K562 (cell line): ENCODE data around the gene PLXNA3.

Experiments
- ATF2 ChIP-seq: sonication (generic); formaldehyde crosslinking; IDR thresholded peaks from 2 replicates; pipeline ENCODE4 v1.8.1; 2022; ENCODE audit warnings: missing genetic modification reagents
- CBX3 ChIP-seq, 2 experiments: IDR thresholded peaks; 1 replicate in 1 of 2; 2 replicates in 1 of 2; pipeline ENCODE4 v1.6.1; 2012; ENCODE audit warnings: inconsistent platforms in 2 of 2, low read length in 2 of 2, borderline replicate concordance in 1 of 2, control low read depth in 1 of 2
- CREB1 ChIP-seq, 2 experiments: sonication (generic) in 1 of 2; formaldehyde crosslinking in 1 of 2; IDR thresholded peaks; 2 replicates each; pipeline versions ENCODE4 v1.6.1 to v1.8.0; 2012 to 2022; ENCODE audit warnings: inconsistent platforms in 1 of 2, mild to moderate bottlenecking in 1 of 2, missing genetic modification reagents in 1 of 2, moderate library complexity in 1 of 2
- CTCF ChIP-seq, 3 experiments: IDR thresholded peaks in 2 of 3; conservative IDR thresholded peaks in 1 of 3; 2 replicates each; pipeline ENCODE4 v1.5.1; 2011 to 2012; ENCODE audit warnings: low read length in 3 of 3, mild to moderate bottlenecking in 3 of 3, control low read depth in 2 of 3, improper control_type of control experiment in 1 of 3, inconsistent platforms in 1 of 3, low read depth in 1 of 3, mixed read lengths in 1 of 3, moderate library complexity in 1 of 3; ENCODE audit not compliant: insufficient read depth in 2 of 3
- EGR1 ChIP-seq: fragments of 450-650 bp; conservative IDR thresholded peaks from 2 replicates; pipeline ENCODE4 v1.6.1; 2017; ENCODE audit warnings: mild to moderate bottlenecking
- EZH2 ChIP-seq: IDR thresholded peaks from 2 replicates; pipeline ENCODE4 v1.6.1; 2012; ENCODE audit warnings: low read depth, mild to moderate bottlenecking, inconsistent platforms, low read length, borderline replicate concordance
- GABPA ChIP-seq: fragments of 200-800 bp; sonication (Bioruptor generic); conservative IDR thresholded peaks from 2 replicates; pipeline ENCODE4 v1.6.1; 2016; ENCODE audit warnings: low read depth, missing genetic modification characterization, missing compliant biosample characterization
- MXI1 ChIP-seq: IDR thresholded peaks from 2 replicates; pipeline ENCODE4 v1.6.1; 2011; ENCODE audit warnings: low read depth, mild to moderate bottlenecking, improper control_type of control experiment, low read length
- MYC ChIP-seq, 2 experiments: fragments of 250-450 bp in 1 of 2; sonication (Bioruptor Pico) in 1 of 2; IDR thresholded peaks; 2 replicates each; pipeline versions ENCODE4 v1.5.1 to v1.6.1; 2012 to 2021; ENCODE audit warnings: low read depth in 2 of 2, borderline replicate concordance in 1 of 2, improper control_type of control experiment in 1 of 2, low read length in 1 of 2, mild to moderate bottlenecking in 1 of 2, moderate library complexity in 1 of 2
- POLR2A ChIP-seq: fragments of 450-650 bp; conservative IDR thresholded peaks from 2 replicates; pipeline ENCODE4 v1.6.1; 2016
- RB1 ChIP-seq: fragments of 450-650 bp; IDR thresholded peaks from 2 replicates; pipeline ENCODE4 v1.6.1; 2017; ENCODE audit warnings: low read depth, mild to moderate bottlenecking
- SNIP1 ChIP-seq: fragments of 450-650 bp; IDR thresholded peaks from 2 replicates; pipeline ENCODE4 v1.7.1; 2017; ENCODE audit warnings: low read depth, mild to moderate bottlenecking
- TCF7L2 ChIP-seq: fragments of 150-350 bp; IDR thresholded peaks from 2 replicates; pipeline ENCODE4 v1.6.1; 2016; ENCODE audit warnings: low read depth, mild to moderate bottlenecking, low read length, moderate library complexity
- ZNF239 ChIP-seq: fragments of 250-450 bp; sonication (Bioruptor Pico); IDR thresholded peaks from 2 replicates; pipeline ENCODE4 v1.4.0; 2020; ENCODE audit warnings: mild to moderate bottlenecking

- TF ChIP-seq MYC (IDR thresholded peaks at IDR 0.05; ENCODE audit: low read depth, low read length) (no peak), MYC (CRISPR knock-in tag; IDR thresholded peaks at IDR 0.05; ENCODE audit: borderline replicate concordance, low read depth) (no peak), RB1 (no peak), TCF7L2 (no peak), SNIP1 (no peak), CREB1 (IDR thresholded peaks at IDR 0.05) (no peak), CREB1 (CRISPR knock-in tag; IDR thresholded peaks at IDR 0.05) (no peak), CTCF (IDR thresholded peaks at IDR 0.05 in 2 of 3, conservative IDR thresholded peaks at IDR 0.05 in 1 of 3; ENCODE audit: insufficient read depth in 2 of 3, low read depth in 1 of 3, low read length in 3 of 3) (no peak), CBX3 (IDR thresholded peaks at IDR 0.05; ENCODE audit: borderline replicate concordance in 1 of 2, low read length in 2 of 2) (no peak), ZNF239 (CRISPR knock-in tag) (no peak), ATF2 (CRISPR knock-in tag) (no peak), POLR2A (no peak), EGR1 (no peak), GABPA (tag) (no peak), EZH2 (no peak), MXI1 (no peak)
Observed at GRCh38 chrX:154462396-154462795, 4.3 kb downstream of the PLXNA3 start.
